Measurements from ENCODE around the gene NYAP2.

- TF ChIP-seq POLR2A (IDR thresholded peaks at IDR 0.05), result no peak
- TF ChIP-seq CTCF (IDR thresholded peaks at IDR 0.05), result no peak
Observed at GRCh38 chr2:225534037-225534436, 134.5 kb downstream of the NYAP2 start.
